Fibroblast of villous mesenchyme (primary cell): Measurements from ENCODE around the gene DGKG. TPM values are rescaled to one million over a fixed set of nuclear protein-coding genes. Genes with fewer than 3 reads are reported as not detected.
A peak's percentile ranks its signal among the peaks of the same experiment; 100 is the strongest.

Experiments
- DNase-seq: peaks from one replicate; pipeline ENCODE4 v3.0.0-alpha.2; 2010; ENCODE audit warnings: low read depth
- H3K4me3 ChIP-seq: 2 replicates; pipeline ENCODE4 v1.5.1; 2011; ENCODE audit warnings: low read depth, mild to moderate bottlenecking, low read length
- CTCF ChIP-seq: IDR thresholded peaks from 2 replicates; pipeline ENCODE4 v1.5.1; 2012; ENCODE audit warnings: low read depth, mild to moderate bottlenecking, low read length; ENCODE audit not compliant: insufficient read depth
- total RNA-seq: library from RNA; depleted of rRNA; stranded (reverse); fragments of >200 nt; gene quantifications from 2 replicates; pipeline ENCODE4 v1.2.3, GENCODE V29; 2012

The DGKG gene
- total RNA-seq, 1 donor: under 0.01 TPM

GRCh38 chr3:186275436-186275835 is 86.6 kb downstream of the DGKG start:
- no peak for DNase-seq
- no peak for TF ChIP-seq CTCF
- H3K4me3 ChIP-seq: no peak overlapping the region

DNA sequence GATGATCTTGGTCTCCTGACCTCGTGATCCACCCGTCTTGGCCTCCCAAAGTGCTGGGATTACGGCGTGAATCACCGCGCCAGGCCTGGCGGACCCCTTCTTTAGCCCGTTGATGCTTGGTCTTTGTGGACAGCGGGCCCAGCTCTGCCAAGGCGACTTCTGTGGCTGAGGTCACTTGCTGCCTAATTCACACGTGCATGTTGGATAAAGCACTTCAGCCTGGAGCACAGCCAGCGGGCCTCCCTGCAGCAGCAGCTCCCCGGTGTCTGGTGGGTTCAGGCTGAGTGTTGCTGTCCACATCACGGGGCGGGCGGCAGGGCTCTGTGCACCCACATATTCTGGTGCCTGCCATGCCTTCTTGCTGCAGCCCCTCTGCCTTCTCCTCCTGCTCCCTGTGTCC is 88.4 kb downstream of the DGKG start:
- no peak for TF ChIP-seq CTCF

DNA sequence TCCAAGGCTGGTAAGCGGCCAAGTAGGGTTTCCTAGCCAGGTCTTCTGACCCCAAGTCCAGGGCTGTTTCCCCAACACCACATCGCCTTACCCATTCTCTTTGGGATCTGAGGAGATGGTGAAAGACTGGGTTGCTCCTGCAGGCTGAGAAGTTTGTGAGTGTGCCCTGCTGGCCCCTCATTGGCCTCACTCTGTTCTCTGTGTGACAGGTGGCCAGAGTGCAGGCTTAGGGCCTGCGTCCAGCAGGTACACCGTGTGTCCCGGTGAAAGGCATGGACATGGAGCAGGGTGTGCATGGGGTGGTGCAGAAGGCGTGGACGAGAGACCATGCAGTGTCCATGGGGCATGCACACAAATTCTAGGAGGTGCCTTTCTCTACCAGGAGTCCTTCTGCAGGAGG is 91.3 kb downstream of the DGKG start:
- no peak overlapping the region for H3K4me3 ChIP-seq
- TF ChIP-seq CTCF: no peak

More for the DNA sequence above, 88.4 kb downstream of the DGKG start:
- H3K4me3 ChIP-seq: no peak overlapping the region
- DNase-seq: no peak

DNA sequence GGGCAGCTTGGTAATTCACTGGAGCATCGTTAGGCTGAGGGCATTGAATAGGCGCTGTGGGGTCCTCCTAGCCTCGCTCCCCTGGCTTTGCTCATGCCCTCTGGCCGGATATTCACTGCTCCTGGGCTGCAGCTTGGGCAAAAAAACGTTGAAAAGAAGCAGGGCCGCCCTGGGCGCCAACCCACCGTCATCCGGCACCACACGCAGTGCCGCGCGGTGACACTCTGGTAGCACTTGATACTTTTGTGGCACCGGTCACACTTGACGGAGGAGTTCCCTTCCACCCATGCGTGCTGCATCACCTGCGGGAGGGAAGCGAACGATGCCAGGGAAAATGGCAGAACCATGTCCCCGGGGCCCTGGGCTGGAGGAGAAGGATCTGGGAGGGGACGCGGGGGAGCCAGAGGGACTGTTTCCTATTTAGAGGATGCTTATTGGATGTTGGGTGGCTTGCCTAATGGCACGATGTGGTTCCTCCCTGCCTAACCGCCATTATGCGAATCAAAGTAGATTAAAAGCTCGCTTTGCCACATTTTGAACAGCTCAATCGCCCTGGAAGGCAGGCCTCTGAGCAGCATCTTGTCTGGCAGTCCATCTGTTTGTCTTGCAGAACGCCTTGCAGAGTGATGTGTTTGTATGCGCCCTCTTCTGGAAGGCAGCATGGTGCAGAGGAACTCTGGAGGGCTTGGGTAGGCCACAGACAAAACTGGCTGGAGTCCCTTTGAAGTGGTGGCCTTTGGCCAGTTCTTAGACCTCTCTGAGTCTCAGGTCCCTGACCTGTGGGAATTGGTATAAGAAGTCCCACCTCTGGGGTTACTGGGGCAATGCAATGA is 93.2 kb downstream of the DGKG start:
- no peak overlapping the region for H3K4me3 ChIP-seq
- DNase-seq: peak; percentile 17
- TF ChIP-seq CTCF: peak; percentile 35

More for the DNA sequence above, 91.3 kb downstream of the DGKG start:
- no peak for DNase-seq

- DNase-seq: no peak
- TF ChIP-seq CTCF: no peak
- H3K4me3 ChIP-seq: no peak overlapping the region
These were observed 94.3 kb downstream of the DGKG start for GRCh38 chr3:186267758-186268157.

DNA sequence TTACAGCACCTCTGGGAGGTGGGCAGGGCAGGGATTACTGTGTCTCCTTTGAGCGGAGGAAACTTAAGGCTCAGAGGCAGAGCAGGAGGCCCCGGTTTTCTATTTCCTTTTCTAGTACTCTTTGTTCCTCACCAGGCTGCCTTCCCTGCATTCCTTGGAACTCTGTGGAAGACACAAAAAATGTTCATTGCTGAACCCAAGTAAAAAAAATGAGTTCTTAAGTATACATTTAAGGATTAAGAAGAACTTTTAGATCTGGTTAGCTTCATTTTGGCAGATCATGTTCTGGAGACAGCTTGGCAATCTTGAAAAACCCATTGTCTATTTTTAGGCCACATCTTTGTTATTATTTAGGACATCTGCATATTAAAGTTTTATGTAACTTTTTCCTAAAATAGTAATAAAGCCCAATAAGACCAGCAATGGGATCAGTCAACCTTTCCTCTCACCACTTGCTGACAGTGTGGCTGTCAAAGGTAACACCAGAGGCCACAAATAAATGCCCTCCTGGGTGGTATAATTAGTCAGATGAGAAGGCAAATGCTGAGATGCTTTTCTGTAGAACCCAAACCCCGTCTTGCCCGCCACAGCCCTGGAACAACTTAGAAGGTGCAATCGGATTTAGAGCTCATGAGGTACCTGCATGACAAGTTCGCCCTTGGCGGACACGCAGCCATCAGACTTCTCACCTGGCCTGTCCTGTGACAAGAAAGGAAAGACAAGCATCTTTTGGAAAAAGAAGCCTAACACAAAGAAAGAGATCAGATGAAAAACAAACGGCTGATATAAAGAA is 97.2 kb downstream of the DGKG start:
- no peak for DNase-seq
- no peak for TF ChIP-seq CTCF
- no peak overlapping the region for H3K4me3 ChIP-seq
